ENCODE data around the gene TFDP1.

DNA sequence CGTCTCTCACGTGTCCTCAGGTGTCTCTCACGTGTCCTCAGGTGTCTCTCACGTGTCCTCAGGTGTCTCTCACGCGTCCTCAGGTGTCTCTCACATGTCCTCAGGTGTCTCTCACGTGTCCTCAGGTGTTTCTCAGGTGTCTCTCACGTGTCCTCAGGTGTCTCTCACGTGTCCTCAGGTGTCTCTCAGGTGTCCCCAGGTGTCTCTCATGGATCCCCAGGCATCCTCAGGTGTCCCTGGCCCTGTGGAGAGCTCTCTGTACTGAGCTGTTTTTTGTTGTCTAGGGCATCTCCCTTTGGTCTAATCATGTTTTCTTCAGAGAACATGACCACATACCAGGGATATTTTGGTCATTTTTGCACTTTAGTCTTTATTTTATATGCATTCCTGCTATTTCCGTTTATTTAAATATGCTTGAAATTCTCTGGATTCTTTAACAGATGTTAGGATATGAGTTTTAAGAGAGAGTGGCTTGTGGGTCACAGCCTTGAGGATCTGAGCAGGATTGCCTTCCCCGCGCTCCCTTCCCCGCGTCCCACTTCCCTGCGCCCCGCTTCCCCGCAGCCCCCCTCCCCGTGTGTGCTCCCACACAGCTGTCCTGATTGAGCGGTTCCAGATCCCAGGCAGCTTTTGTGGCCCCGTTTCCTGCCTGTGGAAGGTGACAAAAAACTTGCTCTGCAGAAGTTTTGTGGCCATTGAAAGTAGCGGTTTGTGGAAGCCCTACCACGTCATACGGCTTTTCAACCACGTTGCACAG, 41.6 kb downstream of the TFDP1 start:
- TF ChIP-seq, protein P1, sequence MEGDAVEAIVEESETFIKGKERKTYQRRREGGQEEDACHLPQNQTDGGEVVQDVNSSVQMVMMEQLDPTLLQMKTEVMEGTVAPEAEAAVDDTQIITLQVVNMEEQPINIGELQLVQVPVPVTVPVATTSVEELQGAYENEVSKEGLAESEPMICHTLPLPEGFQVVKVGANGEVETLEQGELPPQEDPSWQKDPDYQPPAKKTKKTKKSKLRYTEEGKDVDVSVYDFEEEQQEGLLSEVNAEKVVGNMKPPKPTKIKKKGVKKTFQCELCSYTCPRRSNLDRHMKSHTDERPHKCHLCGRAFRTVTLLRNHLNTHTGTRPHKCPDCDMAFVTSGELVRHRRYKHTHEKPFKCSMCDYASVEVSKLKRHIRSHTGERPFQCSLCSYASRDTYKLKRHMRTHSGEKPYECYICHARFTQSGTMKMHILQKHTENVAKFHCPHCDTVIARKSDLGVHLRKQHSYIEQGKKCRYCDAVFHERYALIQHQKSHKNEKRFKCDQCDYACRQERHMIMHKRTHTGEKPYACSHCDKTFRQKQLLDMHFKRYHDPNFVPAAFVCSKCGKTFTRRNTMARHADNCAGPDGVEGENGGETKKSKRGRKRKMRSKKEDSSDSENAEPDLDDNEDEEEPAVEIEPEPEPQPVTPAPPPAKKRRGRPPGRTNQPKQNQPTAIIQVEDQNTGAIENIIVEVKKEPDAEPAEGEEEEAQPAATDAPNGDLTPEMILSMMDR (IDR thresholded peaks at IDR 0.05; ENCODE audit: insufficient read depth, low read depth, low read length): no peak
- no peak for TF ChIP-seq EZH2 (IDR thresholded peaks at IDR 0.05; ENCODE audit: insufficient read depth, low read length)

Measured in astrocyte (in vitro differentiated cells and primary cell).